HG03060 (cell line): Measurements from ENCODE around the gene ARRDC3.

Experiments
- ATAC-seq: cut with Tn5 transposase; IDR thresholded peaks from one replicate; pipeline ENCODE4 v1.9.1; 2021; ENCODE audit warnings: low read depth, moderate number of reproducible peaks; ENCODE audit not compliant: unreplicated experiment

The ARRDC3 gene

DNA sequence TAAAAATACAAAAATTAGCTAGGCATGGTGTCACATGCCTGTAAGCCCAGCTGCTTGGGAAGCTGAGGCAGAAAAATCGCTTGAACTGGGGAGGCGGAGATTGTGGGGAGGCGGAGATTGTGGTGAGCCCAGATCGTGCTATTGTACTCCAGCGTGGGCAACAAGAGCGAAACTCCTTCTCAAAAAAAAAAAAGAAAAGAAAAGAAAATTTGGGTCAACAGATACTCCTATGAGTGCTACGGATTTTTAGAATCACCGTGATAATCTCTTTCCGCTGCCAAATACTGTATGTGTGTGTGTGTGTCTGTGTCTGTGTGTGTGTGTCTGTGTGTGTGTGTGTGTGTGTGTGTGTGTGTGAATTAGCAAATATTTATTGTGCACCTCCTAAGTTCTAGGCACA lies 64.4 kb downstream of the ARRDC3 start:
- no peak for ATAC-seq
